NCI-H69 (cell line): ENCODE measurements around the gene SNAPIN.
A peak's percentile ranks its signal among the peaks of the same experiment; 100 is the strongest.
"Not testable (repeated sequence)": the region's sequence is repeated elsewhere in the genome, so short reads cannot be mapped to it uniquely, and the experiment has no call there.

Experiments
- DNase-seq: peaks from one replicate; lab custom pipeline; 2025; lab: John Stamatoyannopoulos, UW

Gene SNAPIN

DNA sequence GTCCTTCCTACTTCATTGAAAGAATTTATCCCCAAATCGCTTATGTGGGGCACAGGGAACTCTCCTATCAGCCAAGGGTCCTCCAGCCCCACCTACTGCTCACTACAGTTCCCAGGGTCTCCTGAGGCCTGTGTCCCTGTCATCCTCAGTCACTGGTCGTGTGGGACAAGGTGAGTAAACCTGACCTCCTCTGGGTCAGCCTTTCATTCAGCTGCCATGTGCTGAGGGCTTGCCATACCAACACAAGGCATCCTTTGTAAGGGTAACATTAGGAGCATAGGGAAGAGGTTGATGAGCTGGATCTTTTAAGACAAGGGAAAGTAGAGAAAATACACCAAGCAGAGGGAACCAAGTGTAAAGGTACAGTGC is 11.2 kb upstream of the SNAPIN start:
- no peak for DNase-seq

DNA sequence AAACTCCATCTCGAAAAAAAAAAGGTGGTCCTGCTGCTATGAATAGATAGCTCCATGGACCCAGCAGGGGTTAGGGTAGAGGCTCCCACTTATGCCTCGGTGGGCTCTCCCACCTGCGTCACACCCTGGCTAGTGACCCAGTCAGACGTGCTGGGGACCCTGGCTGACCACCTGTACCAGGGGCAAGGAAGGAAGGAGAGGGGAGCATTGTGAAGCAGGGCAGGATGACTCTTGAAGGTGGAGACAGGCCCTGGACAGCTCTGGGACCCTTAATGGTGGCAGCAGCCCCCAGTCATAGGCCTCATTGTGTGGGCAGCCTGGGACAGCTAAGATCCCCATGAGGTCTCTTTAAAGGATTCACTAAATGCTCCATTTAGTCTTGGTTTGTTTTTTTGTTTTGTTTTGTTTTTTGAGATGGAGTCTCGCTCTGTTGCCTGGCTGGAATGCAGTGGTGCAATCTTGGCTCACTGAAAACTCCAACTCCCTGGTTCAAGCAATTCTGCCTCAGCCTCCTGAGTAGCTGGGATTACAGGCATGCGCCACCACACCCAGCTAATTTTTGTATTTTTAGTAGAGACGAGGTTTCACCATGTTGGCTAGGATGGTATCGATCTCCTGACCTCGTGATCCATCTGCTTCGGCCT is 10.4 kb upstream of the SNAPIN start:
- DNase-seq: no peak

DNA sequence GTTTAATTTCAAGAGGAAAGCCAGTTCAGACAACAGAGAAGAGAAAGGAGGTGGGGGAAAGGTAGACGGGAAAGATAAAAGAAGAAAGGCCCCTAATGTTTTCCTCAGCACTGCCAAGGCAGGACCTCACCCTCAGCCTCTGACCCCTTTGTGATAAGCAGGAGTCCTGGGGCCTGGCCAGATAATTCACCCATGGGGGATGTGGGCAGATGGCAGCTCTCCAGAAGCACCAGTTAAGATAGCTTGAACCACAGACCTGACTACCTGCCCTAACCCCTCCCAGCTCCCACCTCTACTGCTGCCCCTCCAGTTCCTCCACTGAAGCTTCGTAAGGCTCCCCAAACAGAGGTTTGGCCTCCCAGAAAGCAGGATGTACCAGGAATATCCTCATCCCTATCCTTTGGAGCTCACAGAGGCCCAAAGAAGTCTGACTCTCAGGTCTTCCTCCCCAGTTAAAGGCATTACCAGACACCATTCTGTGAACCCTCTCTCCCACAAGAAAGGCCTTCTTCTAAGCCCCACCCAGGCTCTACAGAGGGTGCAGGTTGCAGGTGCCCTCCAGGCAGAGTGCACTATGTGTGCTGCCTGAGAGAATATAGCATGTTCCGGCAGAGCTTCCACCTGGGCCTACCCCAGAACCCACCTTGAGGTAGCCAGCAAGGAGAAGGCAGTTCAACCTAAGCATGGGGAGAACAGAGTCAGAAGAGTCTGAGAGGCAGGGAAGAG is 9.2 kb upstream of the SNAPIN start:
- peak; percentile 47 for DNase-seq

DNA sequence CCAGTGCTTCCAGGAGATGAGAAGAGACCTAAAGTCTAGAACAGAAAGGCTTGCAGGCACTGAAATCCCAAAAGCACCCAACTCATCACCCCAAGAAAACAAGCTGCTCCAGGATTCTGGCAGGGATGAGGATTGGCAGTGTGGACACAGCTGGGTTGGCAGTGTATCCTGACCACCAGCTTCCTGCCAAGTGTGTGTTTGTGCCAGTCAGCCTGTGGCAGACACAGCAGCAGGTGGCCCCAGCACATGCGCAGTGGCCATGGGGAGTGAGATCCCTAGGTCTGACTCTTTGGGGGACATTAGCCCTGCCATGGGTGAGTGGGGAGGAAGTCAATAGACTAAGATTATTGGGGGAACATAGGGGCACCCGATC is 8.7 kb upstream of the SNAPIN start:
- peak; percentile 78 for DNase-seq

DNA sequence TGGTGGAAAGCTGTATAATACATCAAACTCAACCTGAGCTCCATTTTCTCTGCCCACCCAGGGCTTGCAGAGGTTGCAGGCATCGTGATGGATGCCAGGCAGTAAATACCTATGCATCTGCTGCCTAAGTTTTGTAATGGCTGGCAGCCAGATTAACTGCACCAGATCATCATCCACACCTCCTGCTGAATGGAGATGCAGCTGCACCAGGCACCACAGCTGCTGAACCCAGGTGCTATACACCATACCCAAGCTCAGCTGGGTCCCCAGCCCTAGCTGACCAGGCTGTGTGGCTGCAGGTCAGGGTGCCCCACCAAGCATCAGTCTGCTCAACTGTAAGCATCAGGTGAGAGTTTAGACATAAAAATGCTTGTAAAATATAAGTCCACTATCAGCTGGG is 6.7 kb upstream of the SNAPIN start:
- DNase-seq: peak; percentile 30

DNA sequence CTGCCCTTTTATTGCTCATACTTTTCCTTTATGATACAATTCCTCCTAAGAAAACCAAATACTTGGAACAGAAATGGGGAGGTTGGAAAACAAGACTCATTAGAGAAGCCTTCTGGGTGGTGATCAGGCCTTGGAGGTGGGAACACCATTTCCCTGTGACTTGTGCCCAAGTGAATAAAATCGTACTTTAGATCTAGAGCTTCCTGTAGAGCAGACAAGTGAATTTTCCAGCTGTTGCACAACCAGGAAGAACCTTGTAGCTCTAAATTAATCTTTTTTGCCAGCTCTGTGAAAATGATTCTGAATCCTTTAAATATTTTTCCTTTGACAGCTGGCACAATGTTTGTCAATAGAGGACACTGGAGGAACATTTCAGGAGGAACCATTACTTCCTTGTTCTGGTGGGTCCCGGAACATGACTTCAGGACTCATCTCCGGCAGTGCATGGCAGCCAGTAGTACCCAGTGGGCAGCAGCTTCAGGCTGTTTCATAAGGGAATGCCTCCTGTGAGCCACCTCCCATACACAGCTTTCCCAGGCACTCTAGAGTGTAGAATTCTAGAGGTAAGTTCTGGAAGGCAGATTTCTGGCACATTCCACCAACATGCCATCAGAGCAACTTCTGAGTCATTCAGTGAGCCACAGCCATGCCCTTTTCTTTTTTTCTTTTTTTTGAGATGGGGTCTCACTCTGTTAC is 5.5 kb upstream of the SNAPIN start:
- no peak for DNase-seq

DNA sequence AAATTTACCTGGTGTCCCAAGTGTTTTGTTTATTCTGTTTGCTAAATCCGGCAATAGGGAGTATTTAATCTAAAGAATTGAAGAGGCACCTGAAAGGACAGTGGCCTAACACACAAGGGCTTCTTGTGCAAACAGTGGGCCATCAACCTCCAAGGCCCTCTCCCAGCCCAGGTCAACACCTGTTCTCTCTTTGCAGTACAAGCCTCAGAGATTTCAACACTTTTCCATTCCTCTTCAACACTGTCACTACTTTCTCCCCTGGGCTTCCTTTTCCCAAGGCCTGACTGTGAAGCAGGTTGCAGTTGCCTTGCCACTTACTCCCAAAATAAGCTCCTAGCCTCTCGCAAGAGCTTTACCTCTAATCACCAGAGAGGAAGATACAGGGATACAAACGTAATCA is 3.2 kb upstream of the SNAPIN start:
- no peak for DNase-seq

DNA sequence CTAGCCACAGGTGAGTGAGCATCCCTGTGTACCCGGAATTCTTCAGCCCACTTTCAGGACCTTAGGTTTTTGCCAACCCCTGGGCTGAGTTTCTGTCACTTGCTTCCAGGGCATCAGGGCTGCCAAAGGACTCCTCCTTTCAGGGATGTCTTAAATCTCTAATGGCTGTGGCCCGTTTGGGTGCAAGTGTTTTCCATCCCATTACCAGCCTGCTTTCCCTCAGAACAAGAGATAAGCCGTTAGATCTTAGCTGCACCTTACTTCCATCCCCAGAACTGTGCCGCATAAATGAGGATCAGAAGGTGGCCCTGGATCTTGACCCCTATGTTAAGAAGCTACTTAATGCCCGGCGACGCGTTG is 652 bp downstream of the SNAPIN start:
- DNase-seq: peak; percentile 54

DNA sequence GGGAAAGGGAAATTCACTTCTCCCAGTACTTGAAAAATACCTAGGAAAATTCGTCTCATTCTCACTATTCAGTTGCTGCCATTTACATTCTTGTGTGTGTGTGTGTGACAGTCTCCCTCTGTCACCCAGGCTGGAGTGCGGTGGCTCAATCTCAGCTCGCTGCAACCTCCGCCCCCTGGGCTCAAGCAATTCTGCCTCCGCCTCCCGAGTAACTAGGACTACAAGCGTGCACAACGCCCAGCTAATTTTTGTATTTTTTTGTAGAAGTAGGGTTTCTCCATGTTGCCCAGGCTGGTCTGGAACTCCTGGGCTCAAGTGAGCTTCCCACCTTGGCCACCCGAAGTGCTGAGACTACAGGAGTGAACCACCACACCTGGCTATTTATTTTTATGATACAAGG is 1.2 kb downstream of the SNAPIN start:
- DNase-seq: no peak

DNA sequence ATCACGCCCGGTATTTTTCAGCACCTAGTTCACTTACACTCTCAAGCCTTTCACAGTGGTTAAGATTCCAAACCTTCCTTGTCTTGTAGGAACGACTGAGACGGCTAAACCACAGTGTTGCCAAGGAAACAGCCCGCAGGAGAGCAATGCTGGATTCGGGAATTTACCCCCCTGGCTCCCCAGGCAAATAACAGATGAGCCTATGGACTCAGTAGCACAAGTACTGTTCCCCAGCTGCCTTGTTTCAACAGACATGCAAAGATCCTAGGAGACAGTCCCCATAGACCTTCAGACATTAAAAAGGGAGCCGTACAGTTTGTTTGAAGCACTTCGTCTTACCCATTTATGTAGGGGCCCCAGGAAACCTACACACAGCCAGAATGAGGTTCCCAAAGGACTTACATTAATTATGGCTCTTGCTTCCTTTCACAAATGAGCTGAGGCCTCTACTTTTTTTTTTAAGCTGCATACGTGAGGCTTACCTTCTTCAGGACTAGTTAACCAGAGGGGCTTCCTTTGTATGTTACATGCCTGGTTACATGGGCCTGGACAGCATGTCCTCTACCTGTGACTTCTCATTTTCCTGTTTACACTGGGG is 2.7 kb downstream of the SNAPIN start:
- peak; percentile 69 for DNase-seq

DNA sequence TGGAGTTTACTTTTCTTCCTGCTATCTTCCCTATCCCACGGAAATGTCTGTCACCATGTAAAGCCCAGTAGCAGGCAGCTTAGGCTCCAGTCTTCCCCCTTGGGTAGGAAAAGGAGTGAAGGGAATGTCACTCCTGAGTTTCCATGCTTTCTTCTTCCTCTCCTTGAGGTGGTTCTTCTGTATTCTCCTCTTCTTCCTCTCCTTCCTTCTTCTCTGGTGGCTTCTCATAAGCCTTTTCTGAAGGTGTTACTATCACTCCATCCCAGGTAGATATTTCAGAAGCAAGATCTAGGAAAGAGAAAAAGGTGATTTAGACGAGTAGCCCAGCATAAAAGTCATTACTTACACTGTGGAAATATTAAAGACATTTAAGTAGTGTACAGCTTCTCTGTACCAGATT is 3.8 kb downstream of the SNAPIN start:
- no peak for DNase-seq

DNA sequence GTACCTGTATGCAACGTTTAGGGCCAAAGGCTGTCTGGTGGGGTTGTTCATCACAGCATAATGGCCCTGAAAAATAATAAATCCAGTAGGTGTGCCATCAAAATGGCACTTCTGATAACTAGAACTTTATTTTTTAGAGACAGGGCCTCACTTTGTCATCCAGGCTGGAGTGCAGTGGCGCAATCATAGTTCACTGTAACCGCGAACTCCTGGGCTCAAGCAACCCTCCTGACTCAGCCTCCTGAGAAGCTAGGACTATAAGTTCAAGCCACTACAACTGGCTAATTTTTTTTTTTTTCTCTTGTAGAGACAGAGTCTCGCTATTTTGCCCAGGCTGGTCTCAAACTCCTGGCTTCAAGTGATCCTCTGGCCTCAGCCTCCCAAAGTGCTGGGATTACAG is 4.7 kb downstream of the SNAPIN start:
- DNase-seq: no peak

DNA sequence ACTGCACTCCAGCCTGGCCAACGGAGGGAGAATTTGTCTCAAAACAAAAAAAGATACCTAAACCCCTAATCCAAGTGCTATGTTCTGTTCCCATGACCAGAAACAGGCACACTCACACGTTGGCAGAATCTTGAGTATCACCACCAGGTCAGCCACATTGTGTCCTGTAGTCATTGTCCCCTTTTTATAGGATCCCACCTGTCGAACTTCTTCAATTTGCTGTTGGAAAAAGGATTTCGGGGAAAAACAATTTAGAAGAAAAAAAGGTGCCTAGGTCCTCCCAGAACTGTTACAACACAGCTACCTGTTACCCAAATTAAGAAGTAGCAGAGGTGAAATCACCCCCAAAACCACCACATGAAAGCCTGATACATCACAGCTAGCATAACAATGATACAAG is 8.9 kb downstream of the SNAPIN start:
- DNase-seq: no peak

DNA sequence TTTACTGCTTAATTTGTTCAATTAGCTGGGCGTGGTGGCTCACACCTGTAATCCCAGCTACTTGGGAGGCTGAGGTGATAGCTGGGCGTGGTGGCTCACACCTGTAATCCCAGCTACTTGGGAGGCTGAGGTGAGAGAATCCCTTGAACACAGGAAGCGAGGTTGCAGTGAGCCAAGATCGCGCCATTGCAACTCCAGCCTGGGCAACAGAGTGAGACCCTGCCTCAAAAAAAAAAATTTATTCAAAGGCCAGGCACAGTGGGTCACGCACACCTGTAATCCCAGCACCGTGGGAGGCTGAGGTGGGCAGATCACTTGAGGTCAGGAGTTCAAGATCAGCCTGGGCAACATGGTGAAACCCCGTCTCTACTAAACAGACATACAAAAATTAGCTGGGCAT is 10.2 kb downstream of the SNAPIN start:
- not testable (repeated sequence) for DNase-seq

DNA sequence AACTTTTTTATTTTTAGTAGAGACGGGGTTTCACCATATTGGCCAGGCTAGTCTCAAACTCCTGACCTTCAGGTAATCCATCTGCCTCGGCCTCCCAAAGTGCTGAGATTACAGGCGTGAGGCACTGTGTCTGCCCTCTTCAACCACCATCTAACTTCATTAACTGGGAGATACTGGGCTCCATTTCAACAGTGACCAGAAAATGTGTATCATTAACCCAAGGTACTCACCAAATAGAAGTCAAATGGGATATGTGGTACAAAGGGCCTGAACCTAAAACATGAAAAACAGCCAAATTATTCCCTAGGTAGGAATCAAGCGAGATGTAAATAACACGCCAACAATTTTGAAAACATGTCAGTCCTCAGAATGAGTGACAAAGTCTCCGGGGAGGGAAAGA is 11.1 kb downstream of the SNAPIN start:
- no peak for DNase-seq

DNA sequence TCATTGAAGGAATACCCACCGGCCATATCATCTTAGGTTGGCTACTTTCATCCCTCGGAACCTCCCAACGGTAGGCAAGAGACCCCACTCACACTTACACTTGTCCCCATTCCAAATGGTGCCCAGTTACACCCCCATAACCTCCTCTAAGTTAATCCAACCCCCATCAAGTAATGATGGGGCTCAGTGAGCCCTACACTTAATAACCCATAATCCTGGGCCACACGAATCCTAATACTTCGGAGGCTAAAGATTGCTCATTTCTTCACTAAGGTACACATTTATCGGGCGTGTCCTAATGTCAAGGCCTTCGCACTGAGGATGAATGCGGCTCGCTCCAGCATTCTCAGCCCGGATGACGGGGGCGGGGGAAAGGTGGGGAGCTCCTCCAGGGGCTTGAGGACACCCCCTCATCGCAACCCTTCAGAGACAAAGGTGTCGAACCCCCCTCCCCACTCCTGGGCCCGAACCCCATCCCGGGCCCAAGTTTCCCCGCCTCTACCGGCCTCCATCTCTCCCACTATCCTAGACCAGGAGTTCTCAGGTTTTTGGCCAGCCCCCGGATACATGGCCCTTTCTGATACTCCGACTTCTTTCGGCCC is 11.9 kb downstream of the SNAPIN start:
- DNase-seq: no peak

DNA sequence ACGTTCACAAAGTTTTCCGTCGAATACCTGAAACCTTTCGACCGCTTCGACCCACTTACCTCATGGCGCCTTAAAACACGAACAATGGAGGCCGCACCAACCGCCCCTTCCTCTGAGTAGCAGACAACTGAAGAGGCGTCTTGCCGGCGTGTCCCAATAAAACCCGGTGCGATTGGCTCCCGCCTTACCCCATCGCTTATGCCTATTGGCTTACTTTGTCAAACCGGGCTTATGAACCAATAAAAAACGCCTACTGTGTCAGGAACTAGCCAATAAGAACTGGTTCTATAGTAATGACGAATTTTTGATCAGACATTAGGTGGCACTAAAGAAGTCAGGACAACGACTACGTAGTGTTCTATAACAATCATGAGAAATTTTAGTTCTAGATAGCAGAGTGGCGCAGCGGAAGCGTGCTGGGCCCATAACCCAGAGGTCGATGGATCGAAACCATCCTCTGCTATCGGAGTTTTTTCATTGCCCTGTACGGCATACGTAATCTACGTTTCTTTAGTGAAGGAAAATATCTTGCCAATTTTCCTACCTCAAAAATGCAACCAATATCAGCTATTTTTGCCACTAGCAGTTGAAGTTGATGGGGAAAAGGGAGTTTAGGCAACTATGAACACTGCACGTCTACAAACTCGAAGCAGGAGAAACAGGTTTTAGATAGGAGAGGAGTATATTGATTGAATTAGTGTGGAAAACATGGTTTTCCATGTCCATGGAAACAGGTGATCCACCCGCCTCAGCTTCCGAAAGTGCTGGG is 12.5 kb downstream of the SNAPIN start, which contains the start of gene ILF2:
Gene ILF2, minus strand, starts transcription at position 135 of the 769 bp plus-strand sequence. Its CDS starts 71 bp downstream, at position 64.
- peak; percentile 100 for DNase-seq

DNA sequence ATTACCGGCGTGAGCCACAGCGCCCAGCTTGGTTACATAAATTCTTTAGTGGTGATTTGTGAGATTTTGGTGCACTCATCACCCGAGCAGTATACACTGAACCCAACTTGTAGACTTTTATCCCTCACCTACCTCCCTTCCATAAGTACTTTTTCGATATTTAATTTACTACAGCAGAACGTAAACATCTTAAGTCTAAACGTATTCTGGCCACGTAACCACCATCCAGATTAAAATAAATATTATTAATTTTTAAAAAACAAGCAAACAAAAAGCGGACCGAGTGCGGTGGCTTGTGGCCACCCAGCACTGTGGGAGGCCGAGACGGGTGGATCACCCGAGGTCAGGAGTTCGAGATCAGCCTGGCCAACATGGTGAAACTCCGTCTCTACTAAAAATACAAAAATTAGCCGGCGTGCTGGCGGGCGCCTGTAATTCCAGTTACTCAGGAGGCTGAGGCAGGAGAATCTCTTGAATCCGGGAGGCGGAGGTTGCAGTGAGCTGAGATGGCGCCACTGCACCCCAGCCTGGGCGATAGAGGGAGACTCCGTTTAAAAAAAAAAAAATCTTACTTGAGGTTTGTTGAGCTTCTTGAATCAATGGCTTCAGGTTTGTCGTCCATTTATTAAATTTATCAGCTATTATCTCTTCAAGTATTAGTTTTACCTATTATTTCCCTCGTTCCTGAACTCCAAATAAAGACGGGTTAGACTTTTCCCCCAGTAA is 13.3 kb downstream of the SNAPIN start:
- DNase-seq: peak; percentile 71

DNA sequence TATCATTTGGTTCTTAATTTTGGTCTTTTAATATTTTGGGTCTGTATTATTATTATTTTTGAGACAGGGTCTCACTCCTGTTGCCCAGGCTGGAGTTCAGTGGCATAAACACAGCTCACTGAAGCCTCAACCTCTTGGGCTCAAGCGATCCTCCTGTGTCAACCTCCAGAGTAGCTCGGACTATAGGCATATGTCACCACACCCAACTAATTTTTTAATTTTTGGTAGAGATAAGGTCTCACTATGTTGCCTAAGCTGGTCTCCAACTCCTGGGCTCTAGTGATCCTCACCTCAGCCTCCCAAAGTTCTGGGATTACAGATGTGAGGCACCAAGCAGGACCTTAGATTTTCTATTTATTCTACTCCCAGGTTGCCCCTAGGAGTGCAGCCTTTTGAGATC is 15.0 kb downstream of the SNAPIN start:
- DNase-seq: no peak

DNA sequence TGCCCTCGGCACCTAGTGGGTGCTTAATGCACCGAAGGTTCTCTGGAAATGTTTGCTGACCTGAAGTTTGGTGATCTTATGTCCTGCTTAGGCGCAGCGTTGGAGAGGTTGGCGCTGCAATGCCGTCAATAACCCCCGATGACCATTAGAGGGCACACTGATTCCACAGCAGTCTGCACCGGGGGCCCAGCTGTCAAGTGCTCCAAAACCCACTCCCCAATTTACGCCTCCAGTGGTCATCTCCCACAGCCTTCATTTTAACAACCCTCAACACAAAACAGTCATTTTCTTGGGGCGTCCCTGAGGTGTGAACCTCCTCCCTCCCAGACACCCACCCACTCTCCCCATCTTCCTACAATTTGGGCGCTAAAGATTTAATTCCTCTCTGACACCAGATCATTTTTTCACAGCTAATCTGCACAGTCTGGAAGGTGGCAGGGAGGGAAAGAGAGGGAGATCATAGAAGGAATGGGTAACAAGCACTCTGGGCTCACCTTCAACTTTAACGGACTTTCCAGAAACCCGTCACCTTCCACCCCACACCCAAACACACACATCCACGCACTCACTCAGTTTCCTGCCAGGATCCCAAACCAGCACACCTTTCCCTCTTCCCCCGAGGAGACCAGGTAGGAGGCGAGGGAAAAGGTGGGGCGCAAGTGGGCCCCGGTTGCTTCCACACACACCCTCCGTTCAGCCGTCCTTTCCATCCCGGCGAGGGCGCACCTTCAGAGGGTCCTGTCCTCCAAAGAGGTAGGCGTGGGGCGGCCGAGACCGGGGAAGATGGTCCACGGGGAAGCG is 19.4 kb downstream of the SNAPIN start:
- peak; percentile 76 for DNase-seq
